SK-N-SH treated with all-trans-retinoic acid at 6 μM for 48 hours (cell line): ENCODE measurements around the gene AQP3.

ENCODE experiments used
- ARNTL ChIP-seq: fragments of 450-650 bp; formaldehyde crosslinking; IDR thresholded peaks from 2 replicates; pipeline ENCODE4 v1.5.0; 2020; ENCODE audit warnings: low read depth, mild to moderate bottlenecking, moderate library complexity, borderline replicate concordance
- BACH2 ChIP-seq: fragments of 250-450 bp; sonication (Bioruptor Pico); IDR thresholded peaks from 2 replicates; pipeline ENCODE4 v1.9.0; 2021; ENCODE audit warnings: mild to moderate bottlenecking, borderline replicate concordance
- CSDC2 ChIP-seq: fragments of 250-450 bp; sonication (Bioruptor Pico); IDR thresholded peaks from 2 replicates; pipeline ENCODE4 v1.5.0; 2020; ENCODE audit warnings: mild to moderate bottlenecking, moderate library complexity
- ISL1 ChIP-seq: fragments of 250-450 bp; sonication (Bioruptor Pico); IDR thresholded peaks from 2 replicates; pipeline ENCODE4 v2.1.2; 2022; ENCODE audit warnings: mild to moderate bottlenecking, moderate library complexity
- PATZ1 ChIP-seq: fragments of 250-450 bp; sonication (Bioruptor Pico); IDR thresholded peaks from 2 replicates; pipeline ENCODE4 v1.8.0; 2020; ENCODE audit warnings: mild to moderate bottlenecking, moderate library complexity, borderline replicate concordance
- PPARA ChIP-seq: fragments of 250-450 bp; sonication (Bioruptor Pico); IDR thresholded peaks from 2 replicates; pipeline ENCODE4 v1.5.0; 2020; ENCODE audit warnings: mild to moderate bottlenecking, borderline replicate concordance
- RARB ChIP-seq: fragments of 250-450 bp; sonication (Bioruptor Pico); IDR thresholded peaks from 2 replicates; pipeline ENCODE4 v1.8.0; 2021; ENCODE audit warnings: mild to moderate bottlenecking, moderate library complexity
- TCF4 ChIP-seq: fragments of 250-450 bp; sonication (Bioruptor Pico); IDR thresholded peaks from 2 replicates; pipeline ENCODE4 v1.8.0; 2021; ENCODE audit warnings: mild to moderate bottlenecking, moderate library complexity, borderline replicate concordance
- ZFP3 ChIP-seq: fragments of 250-450 bp; sonication (Bioruptor Pico); IDR thresholded peaks from 2 replicates; pipeline ENCODE4 v1.5.0; 2020; ENCODE audit warnings: mild to moderate bottlenecking, moderate library complexity
- ZNF565 ChIP-seq: fragments of 450-650 bp; formaldehyde crosslinking; conservative IDR thresholded peaks from 2 replicates; pipeline ENCODE4 v1.5.0; 2020; ENCODE audit warnings: low read depth, mild to moderate bottlenecking, moderate library complexity
- ZNF70 ChIP-seq: fragments of 450-650 bp; formaldehyde crosslinking; IDR thresholded peaks from 2 replicates; pipeline ENCODE4 v1.5.0; 2020; ENCODE audit warnings: mild to moderate bottlenecking, moderate library complexity
- ZNF8 ChIP-seq: fragments of 450-650 bp; formaldehyde crosslinking; IDR thresholded peaks from 2 replicates; pipeline ENCODE4 v1.5.0; 2020; ENCODE audit warnings: mild to moderate bottlenecking, moderate library complexity
- TF ChIP-seq, protein P1 (sequence below): fragments of 250-450 bp; sonication (Bioruptor Pico); IDR thresholded peaks from 2 replicates; pipeline ENCODE4 v1.8.0; 2021; ENCODE audit warnings: low read depth, mild to moderate bottlenecking, moderate library complexity, borderline replicate concordance

DNA sequence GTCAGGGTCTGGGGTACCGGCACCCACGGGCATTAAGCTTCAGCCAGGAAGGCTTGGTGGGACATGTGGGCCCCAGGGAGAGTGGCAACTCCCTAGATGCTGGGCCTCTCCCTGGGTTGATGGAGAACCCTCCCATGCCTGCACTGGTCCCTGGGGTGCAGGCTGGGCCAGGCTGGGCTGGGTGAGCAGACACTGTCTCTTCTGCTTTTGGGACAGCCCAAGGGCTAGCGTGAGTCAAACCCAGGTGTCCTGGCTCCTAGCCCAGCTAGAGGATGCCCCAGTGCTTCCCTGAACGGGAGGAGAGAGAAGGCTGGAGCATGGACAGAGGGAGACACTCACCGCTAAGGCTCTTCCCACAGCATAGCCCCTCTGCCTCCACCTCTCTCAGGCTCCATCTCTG lies 39.3 kb downstream of the AQP3 start:
- no peak for TF ChIP-seq PPARA (CRISPR knock-in tag)
- no peak for TF ChIP-seq PATZ1 (CRISPR knock-in tag)
- no peak for TF ChIP-seq ZNF565 (CRISPR knock-in tag)
- TF ChIP-seq ISL1: no peak
- TF ChIP-seq ZNF70 (CRISPR knock-in tag): no peak
- TF ChIP-seq, protein P1, sequence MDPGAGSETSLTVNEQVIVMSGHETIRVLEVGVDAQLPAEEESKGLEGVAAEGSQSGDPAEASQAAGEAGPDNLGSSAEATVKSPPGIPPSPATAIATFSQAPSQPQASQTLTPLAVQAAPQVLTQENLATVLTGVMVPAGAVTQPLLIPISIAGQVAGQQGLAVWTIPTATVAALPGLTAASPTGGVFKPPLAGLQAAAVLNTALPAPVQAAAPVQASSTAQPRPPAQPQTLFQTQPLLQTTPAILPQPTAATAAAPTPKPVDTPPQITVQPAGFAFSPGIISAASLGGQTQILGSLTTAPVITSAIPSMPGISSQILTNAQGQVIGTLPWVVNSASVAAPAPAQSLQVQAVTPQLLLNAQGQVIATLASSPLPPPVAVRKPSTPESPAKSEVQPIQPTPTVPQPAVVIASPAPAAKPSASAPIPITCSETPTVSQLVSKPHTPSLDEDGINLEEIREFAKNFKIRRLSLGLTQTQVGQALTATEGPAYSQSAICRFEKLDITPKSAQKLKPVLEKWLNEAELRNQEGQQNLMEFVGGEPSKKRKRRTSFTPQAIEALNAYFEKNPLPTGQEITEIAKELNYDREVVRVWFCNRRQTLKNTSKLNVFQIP: no peak
- no peak for TF ChIP-seq ARNTL (CRISPR knock-in tag)
- no peak for TF ChIP-seq ZFP3 (CRISPR knock-in tag)
- TF ChIP-seq BACH2 (CRISPR knock-in tag): no peak
- no peak for TF ChIP-seq CSDC2 (CRISPR knock-in tag)
- no peak for TF ChIP-seq ZNF8
- TF ChIP-seq RARB (CRISPR knock-in tag): no peak
- TF ChIP-seq TCF4: no peak
